ENCODE results near the gene DHRS13.
"Not testable (repeated sequence)": the region's sequence is repeated elsewhere in the genome, so short reads cannot be mapped to it uniquely, and the experiment has no call there.

The DHRS13 gene

GRCh38 chr17:28881533-28882056 lies 21.3 kb downstream of the DHRS13 start:
- DNase-seq: no peak

- DNase-seq: no peak
Measured at GRCh38 chr17:28880572-28880945, 22.3 kb downstream of the DHRS13 start.

- no peak for DNase-seq
Measured at GRCh38 chr17:28879886-28880571, 22.9 kb downstream of the DHRS13 start.

- no peak for DNase-seq
Measured at GRCh38 chr17:28878981-28879380, 23.9 kb downstream of the DHRS13 start.

- no peak for DNase-seq
Measured at GRCh38 chr17:28878158-28878910, 24.5 kb downstream of the DHRS13 start.

GRCh38 chr17:28877150-28877711 lies 25.6 kb downstream of the DHRS13 start:
- not testable (repeated sequence) for DNase-seq

GRCh38 chr17:28875848-28876550 lies 26.9 kb downstream of the DHRS13 start:
- no peak for DNase-seq

- DNase-seq: no peak
Measured at GRCh38 chr17:28874750-28875149, 28.1 kb downstream of the DHRS13 start.

GRCh38 chr17:28873839-28874238 lies 29.0 kb downstream of the DHRS13 start:
- no peak for DNase-seq

GRCh38 chr17:28871056-28871579 lies 31.8 kb downstream of the DHRS13 start:
- no peak for DNase-seq

GRCh38 chr17:28867276-28867675 lies 35.6 kb downstream of the DHRS13 start:
- DNase-seq: no peak

- DNase-seq: peak; percentile 33 to 55 (median 39)
Measured at GRCh38 chr17:28865946-28866752, 36.7 kb downstream of the DHRS13 start.

GRCh38 chr17:28864991-28865849 lies 37.7 kb downstream of the DHRS13 start:
- DNase-seq: no peak

- DNase-seq: no peak
Measured at GRCh38 chr17:28863953-28864352, 38.9 kb downstream of the DHRS13 start.

GRCh38 chr17:28862561-28862960 lies 40.3 kb downstream of the DHRS13 start:
- no peak for DNase-seq

- DNase-seq: no peak
Measured at GRCh38 chr17:28861393-28862203, 41.3 kb downstream of the DHRS13 start.

- no peak for DNase-seq
Measured at GRCh38 chr17:28860363-28860808, 42.5 kb downstream of the DHRS13 start.

- no peak for DNase-seq
Measured at GRCh38 chr17:28858801-28859355, 44.0 kb downstream of the DHRS13 start.

- DNase-seq: no peak
Measured at GRCh38 chr17:28857905-28858800, 44.7 kb downstream of the DHRS13 start.

All from suppressor macrophage treated with lipopolysaccharide for 1 hour (primary cell).